IPS DF 6.9 (cell line): ENCODE data around the gene TSNAX.

Experiments
- DNase-seq: peaks from one replicate; pipeline ENCODE4 v3.0.0-alpha.2; 2013; ENCODE audit warnings: low read depth, low spot score
- H3K27ac ChIP-seq: one replicate; pipeline ENCODE4 v1.5.1; 2013; ENCODE audit warnings: low read length, control low read depth
- H3K27me3 ChIP-seq: 2 replicates; pipeline ENCODE4 v1.6.1; 2013; ENCODE audit warnings: mild to moderate bottlenecking, low read length; ENCODE audit not compliant: control insufficient read depth, insufficient read depth
- H3K36me3 ChIP-seq: 2 replicates; pipeline ENCODE4 v1.6.1; 2013; ENCODE audit warnings: low read length; ENCODE audit not compliant: control insufficient read depth, insufficient read depth
- H3K4me1 ChIP-seq: 2 replicates; pipeline ENCODE4 v1.6.1; 2013; ENCODE audit warnings: low read length; ENCODE audit not compliant: control insufficient read depth, insufficient read depth
- H3K4me3 ChIP-seq: 2 replicates; pipeline ENCODE4 v1.5.1; 2013; ENCODE audit warnings: mild to moderate bottlenecking, low read length
- H3K9me3 ChIP-seq: 2 replicates; pipeline ENCODE4 v1.6.1; 2013; ENCODE audit warnings: low read length, inconsistent platforms; ENCODE audit not compliant: control insufficient read depth, insufficient read depth
- WGBS: extraction: QIAGEN DNeasy Blood & Tissue Kit; methylation state at CpG from one replicate; pipeline ENCODE4 v1.1.7; 2013; ENCODE audit warnings: mixed read lengths, missing lambda C conversion rate; ENCODE audit not compliant: insufficient read length, insufficient coverage; 5-methylcytosine and 5-hydroxymethylcytosine counted together

The TSNAX gene

DNA sequence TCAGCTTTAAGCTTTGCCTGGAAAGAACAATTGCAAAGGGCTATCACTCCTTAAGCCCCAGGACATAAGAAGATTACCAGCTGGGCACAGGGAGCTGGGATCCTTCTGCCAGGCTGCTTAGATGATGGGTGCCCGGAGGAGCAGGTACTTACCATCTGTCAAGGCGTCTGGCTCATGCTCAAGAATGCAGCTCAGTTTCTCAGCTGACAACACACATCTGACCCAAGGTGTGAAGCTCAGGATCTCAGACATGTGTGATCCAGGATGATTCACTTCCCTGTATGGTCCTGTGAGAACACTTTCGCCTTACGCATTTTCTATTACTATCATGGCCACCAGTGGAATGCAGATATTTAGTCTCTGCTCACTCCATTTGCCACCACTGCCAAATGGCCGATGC, 83.4 kb downstream of the TSNAX start:
- no CpG with 5 or more reads among the region's 5 CpGs for WGBS
- H3K36me3 ChIP-seq = no peaks in the 10 kb centered on the region
- no peaks in the 10 kb centered on the region for H3K27me3 ChIP-seq
- H3K9me3 ChIP-seq = no peaks in the 10 kb centered on the region
- DNase-seq = no peak
- no peak overlapping the region for H3K27ac ChIP-seq
- H3K4me1 ChIP-seq = no peaks in the 10 kb centered on the region
- H3K4me3 ChIP-seq = no peak overlapping the region

DNA sequence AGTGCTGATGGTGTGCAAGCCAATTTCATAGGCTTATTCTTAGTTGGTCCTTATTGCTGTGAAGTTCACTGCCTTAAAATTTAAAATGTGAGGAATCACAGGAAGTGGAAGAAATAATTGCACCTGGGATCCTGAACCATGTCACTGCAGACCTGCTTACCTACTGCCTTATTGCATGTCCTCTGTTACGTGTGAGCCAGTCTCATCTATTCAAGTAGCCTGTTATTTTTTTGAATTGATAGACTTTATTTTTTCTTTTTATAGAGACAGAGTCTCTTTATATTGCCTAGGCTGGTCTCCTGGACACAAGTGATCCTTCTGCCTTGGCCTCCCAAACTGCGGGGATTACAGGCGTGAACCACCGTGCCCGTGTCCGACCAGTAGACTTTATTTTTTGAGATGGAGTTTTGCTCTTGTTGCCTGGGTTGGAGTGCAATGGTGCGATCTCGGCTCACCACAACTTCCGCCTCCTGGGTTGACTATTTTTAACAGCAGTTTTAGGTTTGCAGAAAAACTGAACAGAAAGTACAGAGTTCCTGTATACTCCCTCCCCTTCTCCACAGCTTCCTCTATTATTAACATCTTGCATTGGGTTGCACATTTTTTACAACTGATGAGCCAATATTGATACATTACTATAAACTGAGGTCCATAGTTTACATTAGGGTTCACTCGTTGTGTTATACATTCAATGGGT, 84.1 kb downstream of the TSNAX start:
- Histone ChIP-seq H3K36me3 (no peaks in the 10 kb centered on the region), H3K27ac (no peak overlapping the region), H3K27me3 (no peaks in the 10 kb centered on the region), H3K4me3 (no peak overlapping the region), H3K9me3 (no peaks in the 10 kb centered on the region), H3K4me1 (no peaks in the 10 kb centered on the region)
- no CpG with 5 or more reads among the region's 10 CpGs for WGBS
- DNase-seq = no peak

DNA sequence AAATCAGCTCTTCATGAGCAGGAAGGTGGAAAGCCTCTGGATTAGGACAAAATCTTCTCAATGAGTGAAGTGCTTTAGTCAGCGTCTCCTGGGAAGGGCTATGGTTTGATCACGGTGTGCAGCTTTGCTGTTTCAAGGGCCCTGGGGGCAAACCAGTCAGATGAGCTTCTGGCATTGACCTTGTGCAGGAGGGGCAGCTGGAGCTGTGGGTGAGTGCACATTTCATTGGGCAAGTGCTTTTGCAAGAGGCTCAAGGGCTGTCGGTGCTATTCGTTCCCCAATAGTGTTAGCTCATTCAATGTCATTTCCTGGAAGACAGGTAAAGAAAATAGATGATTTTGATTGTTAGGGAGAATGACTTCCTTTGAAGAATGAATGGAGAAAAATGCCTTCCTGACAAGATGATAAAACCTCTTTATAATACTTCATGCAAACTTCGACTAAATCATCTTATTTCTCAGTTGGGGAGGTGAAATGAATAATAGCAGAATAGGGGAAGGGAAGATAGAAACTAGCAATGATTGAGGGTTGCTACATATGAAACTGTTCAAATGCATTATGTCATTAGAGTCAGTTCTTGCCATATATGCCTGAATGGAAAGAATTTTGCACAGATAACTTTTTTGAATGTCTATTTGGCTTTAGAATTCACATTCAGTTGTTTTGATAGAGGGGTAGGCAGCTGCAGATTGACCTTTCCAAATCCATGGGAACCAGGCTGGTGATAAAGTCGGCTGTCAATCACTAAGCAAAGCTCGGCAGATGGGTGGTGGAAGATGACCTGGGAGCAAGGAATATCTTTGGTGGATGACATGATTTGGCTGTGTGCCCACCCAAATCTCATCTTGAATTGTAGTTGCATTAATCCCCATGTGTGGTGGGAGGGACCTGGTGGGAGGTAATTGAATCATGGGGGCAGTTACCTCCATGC, 85.2 kb downstream of the TSNAX start:
- Histone ChIP-seq H3K27ac (no peak overlapping the region), H3K27me3 (no peaks in the 10 kb centered on the region), H3K9me3 (no peaks in the 10 kb centered on the region), H3K4me1 (no peaks in the 10 kb centered on the region), H3K36me3 (no peaks in the 10 kb centered on the region), H3K4me3 (no peak overlapping the region)
- WGBS = no CpG with 5 or more reads among the region's 7 CpGs
- DNase-seq = no peak
